GM18907 (cell line): ENCODE results near the gene ETS1.
A peak's percentile ranks its signal among the peaks of the same experiment; 100 is the strongest.

Source experiments
- ATAC-seq: cut with Tn5 transposase; IDR thresholded peaks from one replicate; pipeline ENCODE4 v1.9.1; 2021; ENCODE audit warnings: mild to moderate bottlenecking, moderate library complexity; ENCODE audit not compliant: unreplicated experiment

The ETS1 gene

GRCh38 chr11:128572965-128573364, 14.4 kb downstream of the ETS1 start:
- no peak for ATAC-seq

GRCh38 chr11:128570632-128571031, 16.7 kb downstream of the ETS1 start:
- no peak for ATAC-seq

GRCh38 chr11:128569291-128569690, 18.1 kb downstream of the ETS1 start:
- no peak for ATAC-seq

- no peak for ATAC-seq
These were observed 19.1 kb downstream of the ETS1 start for GRCh38 chr11:128568166-128568778.

GRCh38 chr11:128567130-128567529, 20.2 kb downstream of the ETS1 start:
- ATAC-seq, result no peak

GRCh38 chr11:128565881-128566280, 21.5 kb downstream of the ETS1 start:
- no peak for ATAC-seq

GRCh38 chr11:128564642-128565245, 22.6 kb downstream of the ETS1 start:
- ATAC-seq, result no peak

- ATAC-seq, result no peak
These were observed 23.3 kb downstream of the ETS1 start for GRCh38 chr11:128563942-128564641.

- no peak for ATAC-seq
These were observed 24.1 kb downstream of the ETS1 start for GRCh38 chr11:128563308-128563707.

GRCh38 chr11:128559496-128560103, 27.8 kb downstream of the ETS1 start:
- no peak for ATAC-seq

GRCh38 chr11:128555606-128556005, 31.8 kb downstream of the ETS1 start:
- ATAC-seq, result no peak

GRCh38 chr11:128553662-128554362, 33.5 kb downstream of the ETS1 start:
- no peak for ATAC-seq

- peak; percentile 57 for ATAC-seq
These were observed 34.3 kb downstream of the ETS1 start for GRCh38 chr11:128552783-128553661.

- peak; percentile 76 for ATAC-seq
These were observed 35.6 kb downstream of the ETS1 start for GRCh38 chr11:128551611-128552335.

GRCh38 chr11:128551058-128551457, 36.3 kb downstream of the ETS1 start:
- no peak for ATAC-seq

- ATAC-seq, result no peak
These were observed 37.0 kb downstream of the ETS1 start for GRCh38 chr11:128550261-128550821.

GRCh38 chr11:128549256-128549944, 38.0 kb downstream of the ETS1 start:
- no peak for ATAC-seq

GRCh38 chr11:128548649-128549255, 38.6 kb downstream of the ETS1 start:
- ATAC-seq, result no peak
